GM12872 (cell line): ENCODE data around the gene SNAP47.

ENCODE experiments used
- TF ChIP-seq, protein P1 (sequence below): IDR thresholded peaks from 3 replicates; pipeline ENCODE4 v1.5.1; 2011; ENCODE audit warnings: low read depth, mild to moderate bottlenecking, low read length, moderate library complexity; ENCODE audit not compliant: insufficient read depth

The SNAP47 gene

DNA sequence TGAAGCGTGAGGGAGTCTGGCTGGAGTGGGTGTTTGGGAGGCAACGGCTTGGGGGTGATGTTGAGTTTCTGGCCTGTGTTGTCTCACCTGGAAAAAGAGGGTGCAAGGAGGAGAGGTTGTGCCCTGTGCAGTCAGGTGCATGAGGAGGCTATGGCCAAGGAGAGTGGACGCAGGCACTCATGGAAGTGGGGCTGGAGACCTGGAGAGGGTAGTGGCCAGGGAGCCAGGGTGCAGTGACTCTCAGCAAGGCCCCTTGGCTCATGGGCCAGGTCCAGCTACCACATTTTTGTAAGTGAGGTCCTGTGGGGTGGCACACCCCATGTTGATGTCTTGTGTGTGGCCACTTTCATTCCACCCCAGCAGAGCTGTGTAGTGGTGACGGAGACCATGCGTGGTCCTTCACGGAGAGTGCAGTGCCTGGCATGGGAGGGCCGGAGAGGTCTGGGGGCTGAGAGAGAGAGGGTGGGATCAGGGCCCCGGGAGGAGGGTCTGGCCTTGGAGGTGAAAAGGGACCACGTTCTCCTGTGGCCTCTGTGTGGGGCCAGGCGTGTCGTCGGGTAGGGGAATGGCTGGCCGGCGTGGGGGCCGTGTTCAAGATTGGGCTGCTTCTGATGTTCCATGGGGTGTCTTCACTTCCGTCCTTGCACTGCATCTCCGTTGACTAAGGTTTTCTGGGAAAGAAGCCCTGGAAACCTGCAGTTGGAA is 6.1 kb downstream of the SNAP47 start:
- TF ChIP-seq, protein P1, sequence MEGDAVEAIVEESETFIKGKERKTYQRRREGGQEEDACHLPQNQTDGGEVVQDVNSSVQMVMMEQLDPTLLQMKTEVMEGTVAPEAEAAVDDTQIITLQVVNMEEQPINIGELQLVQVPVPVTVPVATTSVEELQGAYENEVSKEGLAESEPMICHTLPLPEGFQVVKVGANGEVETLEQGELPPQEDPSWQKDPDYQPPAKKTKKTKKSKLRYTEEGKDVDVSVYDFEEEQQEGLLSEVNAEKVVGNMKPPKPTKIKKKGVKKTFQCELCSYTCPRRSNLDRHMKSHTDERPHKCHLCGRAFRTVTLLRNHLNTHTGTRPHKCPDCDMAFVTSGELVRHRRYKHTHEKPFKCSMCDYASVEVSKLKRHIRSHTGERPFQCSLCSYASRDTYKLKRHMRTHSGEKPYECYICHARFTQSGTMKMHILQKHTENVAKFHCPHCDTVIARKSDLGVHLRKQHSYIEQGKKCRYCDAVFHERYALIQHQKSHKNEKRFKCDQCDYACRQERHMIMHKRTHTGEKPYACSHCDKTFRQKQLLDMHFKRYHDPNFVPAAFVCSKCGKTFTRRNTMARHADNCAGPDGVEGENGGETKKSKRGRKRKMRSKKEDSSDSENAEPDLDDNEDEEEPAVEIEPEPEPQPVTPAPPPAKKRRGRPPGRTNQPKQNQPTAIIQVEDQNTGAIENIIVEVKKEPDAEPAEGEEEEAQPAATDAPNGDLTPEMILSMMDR: no peak

DNA sequence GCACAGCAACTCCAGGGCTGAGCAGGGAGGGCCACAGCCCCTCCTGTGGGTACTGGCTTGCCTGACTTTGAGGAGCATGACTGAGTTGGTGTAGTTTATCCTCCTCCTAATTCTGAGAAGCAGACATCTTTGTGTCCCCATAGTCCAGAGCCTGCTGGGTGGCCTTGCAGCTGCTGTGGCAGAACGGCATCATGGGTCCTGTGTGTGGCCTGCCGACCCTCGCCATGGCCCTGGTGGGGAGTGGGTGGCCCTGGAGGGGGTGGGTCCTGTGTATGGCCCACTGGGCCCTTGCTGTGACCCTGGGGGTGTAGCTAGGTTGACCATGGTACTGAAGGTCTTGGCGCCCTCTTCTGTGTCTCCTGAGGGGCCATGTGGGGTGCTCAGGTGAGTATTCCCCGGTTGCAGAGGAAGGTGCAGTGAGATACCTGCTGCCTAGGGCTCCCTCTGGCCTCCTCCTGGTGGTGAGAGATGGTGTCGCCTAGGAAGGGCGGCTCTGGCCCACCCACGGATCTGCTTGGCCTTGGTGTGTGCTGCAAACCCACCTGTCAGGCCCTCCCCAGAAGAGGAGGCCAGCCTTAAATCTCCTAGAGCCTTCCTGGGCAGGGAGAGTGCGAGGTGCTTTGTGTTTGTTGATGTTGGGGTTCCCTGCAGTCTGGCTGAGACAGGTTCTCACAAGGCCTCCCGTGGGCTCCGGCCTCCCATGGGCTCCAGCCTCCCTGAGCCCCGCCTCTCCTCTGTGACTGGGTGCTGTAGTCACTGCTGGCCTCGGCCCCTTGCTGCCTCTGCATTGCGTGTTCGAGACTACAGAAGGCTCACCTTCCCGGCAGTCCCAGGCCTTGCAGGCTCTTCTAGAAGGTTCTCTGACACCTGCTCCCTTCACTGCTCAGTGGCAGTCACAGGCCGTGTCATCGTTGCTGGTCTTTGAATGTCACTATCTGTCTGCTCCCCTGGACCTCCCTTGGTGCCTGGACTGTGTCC is 7.8 kb downstream of the SNAP47 start:
- TF ChIP-seq, protein P1: no peak

DNA sequence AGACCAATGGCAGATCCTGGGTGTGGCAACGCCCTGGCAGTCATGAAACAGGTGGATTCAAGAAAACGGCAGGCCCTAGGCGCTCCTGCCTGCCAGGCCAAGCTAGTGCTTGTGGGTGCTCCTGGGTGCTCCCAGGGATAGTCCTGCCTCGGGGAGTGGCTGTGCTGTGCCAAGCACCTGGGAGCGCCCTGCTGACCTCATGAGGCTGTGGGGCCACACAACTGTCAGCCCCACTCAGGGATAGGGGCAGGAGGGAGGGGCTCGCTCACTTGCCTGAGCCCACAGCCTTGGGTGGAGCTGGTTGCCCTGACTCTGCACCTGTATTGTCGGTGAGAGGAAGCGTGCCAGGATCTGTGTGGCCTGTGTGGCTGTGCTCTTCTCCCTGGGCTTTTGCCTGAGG is 9.4 kb downstream of the SNAP47 start:
- TF ChIP-seq, protein P1: no peak

DNA sequence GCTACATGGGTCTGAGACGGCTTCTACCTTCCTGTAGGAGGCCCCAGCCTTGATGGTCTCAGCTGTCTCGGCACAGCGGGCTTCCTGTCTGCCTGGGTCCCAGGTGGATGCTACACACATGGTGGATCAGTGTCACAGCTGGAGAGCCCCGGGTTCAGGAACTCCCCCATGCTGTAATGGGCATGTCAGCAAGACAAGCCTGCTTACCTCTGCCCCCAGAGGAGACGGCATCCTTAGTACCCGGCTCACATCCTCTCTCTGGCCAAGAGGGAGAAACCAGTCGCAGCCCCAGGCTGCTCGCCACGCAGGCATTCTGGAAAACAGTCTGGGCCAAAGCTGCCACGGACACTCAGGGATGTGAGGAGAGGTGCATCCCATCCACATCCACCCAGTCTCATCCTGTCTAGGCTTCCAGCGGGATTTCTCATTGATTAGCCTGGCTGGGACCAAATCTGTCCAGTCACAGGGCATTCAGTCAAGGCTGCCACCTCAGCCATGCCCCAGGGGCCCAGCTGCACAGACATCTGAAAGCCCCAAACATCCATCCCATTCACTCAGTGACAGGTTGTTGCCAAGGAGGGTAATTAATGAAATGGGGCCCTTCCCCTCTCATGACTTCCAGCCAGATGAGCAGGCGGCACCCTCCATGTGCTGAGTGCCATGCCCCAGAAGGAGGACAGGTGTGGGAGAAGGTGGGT is 10.5 kb downstream of the SNAP47 start:
- TF ChIP-seq, protein P1: no peak

DNA sequence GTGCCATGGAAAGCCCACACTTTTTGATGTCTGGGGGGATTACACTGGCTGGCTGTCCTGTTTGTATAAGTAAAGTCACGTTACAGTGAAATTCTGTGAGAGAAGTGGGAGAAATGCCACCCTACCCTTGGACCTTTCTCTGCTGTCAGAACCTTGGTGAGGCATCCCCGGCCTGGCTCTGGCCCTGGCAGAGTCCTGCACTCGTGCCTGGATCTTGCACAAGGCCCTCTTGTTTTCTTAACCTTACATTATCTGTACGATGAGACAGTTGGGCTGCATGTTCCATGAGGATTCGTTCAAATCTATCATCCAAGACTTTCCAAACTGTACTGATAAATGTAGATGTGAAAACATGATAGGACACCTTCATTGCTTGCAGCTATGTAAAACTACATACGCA is 11.4 kb downstream of the SNAP47 start:
- TF ChIP-seq, protein P1: no peak

DNA sequence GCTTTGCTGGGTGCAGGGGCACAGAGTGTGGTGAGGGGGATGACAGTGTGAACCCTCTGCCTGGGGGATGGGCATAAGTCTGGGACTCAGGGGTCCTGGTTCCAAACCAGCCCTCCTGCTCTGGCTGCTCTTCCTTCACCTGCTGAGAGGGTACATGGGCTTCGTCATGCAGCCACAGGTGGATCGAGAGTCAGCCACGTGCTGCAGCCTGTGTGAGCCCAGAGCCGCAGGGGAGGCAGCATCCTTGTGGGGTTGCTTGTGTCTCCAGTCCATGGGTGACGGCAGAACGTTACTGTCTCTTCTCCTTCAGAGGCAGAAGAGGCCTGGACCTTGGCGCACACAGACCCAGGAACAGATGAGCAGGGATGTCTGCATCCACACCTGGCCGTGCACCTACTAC is 12.1 kb downstream of the SNAP47 start:
- TF ChIP-seq, protein P1: no peak

DNA sequence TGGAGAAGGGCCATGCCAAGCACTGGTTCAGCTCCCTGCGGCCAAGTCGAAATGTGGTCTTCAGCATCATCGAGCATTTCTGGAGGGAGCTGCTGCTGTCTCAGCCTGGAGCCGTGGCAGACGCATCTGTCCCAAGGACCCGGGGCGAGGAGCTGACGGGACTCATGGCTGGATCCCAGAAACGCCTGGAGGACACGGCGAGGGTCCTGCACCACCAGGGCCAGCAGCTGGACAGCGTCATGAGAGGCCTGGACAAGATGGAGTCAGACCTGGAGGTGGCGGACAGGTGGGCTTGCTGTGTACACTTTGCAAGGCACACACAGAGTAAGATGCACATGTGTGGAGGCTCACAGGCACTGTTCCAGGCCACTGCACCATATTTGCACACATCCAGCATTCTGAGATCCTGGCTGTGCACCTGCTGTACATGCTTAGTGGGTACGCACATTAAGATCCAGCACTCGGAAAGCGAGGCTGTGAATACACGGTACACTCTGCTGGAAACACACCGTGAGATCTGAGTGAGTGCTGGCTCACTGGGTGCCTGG is 12.8 kb downstream of the SNAP47 start:
- TF ChIP-seq, protein P1: no peak
